T47D (cell line): ENCODE data around the gene FGGY.

Experiments
- DNase-seq, 2 experiments: peaks; one replicate each; pipeline versions ENCODE4 v3.0.0 to v3.0.0-alpha.2; 2011 to 2012; ENCODE audit warnings: low read depth in 1 of 2, low spot score in 1 of 2
- JUND ChIP-seq: IDR thresholded peaks from 2 replicates; pipeline ENCODE4 v1.6.1; 2012; ENCODE audit warnings: low read depth
- in situ Hi-C: cut with HindIII; loops from 2 replicates; pipeline ENCODE4 v1.10.0; 2016; ENCODE audit warnings: low sequenced_read_pairs, low pct_unique_long_range_greater_than_20kb

FGGY gene

DNA sequence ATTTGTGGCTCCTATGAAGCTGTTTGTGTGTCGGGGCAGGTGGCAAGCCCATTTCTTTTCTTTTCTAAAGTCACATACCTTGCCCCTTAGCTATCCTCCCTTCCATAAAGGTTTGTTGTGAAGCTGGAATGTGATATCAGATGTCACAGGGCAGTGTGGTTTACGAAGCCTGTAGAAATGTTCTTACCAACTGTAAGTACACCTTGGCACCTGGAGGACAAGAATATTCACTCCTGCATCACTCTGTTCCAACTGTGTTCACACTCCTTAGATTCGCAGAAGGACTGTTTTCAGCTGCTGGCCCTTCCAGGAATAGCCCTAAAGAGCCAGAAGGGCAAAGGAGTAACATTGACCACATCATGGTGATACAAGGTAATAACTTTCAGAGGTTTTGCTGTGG lies 176.9 kb downstream of the FGGY start:
- TF ChIP-seq JUND: no peak
- in situ Hi-C loops: no loop called here
- no peak for DNase-seq

DNA sequence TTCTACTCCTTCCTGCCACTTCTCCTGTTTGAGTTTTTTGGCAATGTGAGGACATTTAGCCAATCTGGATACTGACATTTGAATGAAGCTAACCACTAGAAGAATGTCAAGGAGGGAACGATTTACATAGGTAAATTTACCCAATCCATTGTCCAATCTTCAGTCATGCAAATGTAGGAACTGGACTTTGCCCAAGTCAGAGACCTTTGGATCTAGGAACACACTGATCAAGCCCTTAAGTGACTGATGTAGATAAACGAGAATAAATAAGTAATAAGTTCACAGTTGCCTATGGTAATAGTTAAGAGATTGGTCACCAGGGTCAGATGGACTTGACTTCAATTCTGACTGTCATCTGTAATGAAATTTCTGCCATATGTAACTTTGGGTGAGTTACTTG lies 177.6 kb downstream of the FGGY start:
- DNase-seq: no peak
- in situ Hi-C loops: no loop called here
- no peak for TF ChIP-seq JUND

DNA sequence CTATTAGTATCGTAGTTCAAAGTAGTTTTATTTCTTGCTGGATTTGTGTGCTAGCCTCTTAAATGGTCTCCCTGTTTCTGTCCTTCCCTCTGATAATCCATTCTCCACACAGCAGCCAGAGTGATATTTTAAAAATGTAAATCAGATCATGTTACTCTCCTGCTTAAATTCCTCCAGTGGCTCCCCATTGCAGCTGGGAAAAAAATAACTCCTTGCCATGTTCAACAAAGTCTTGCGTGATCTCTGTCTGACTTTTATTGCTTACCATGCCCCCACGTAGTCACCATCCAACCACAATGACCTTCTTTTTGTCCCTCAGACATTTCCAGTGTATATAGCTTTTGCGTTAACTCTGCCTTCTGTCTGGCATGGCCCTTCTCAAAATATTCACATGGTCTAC lies 178.8 kb downstream of the FGGY start:
- DNase-seq: no peak
- no peak for TF ChIP-seq JUND
- in situ Hi-C loops: no loop called here

DNA sequence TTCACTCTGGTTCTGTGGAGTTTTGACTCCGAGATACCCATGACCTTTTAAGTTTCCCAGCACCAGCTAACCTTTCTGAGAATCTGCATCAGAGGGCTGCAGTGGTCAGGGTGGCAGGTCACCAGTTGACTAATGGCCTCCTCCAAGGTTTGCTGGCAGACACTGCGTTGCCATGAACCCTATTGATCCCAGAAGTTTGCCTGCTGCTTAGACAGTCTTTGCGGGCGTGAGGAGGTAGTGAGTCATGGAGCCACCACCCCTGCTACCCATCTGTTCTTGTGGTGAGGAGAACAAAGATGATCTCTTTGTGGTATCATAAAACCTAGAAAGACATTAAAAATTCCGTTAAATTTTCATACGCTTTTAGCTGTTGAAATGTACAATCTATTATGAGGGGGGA lies 180.4 kb downstream of the FGGY start:
- DNase-seq: no peak
- in situ Hi-C loops: no loop called here
- no peak for TF ChIP-seq JUND

DNA sequence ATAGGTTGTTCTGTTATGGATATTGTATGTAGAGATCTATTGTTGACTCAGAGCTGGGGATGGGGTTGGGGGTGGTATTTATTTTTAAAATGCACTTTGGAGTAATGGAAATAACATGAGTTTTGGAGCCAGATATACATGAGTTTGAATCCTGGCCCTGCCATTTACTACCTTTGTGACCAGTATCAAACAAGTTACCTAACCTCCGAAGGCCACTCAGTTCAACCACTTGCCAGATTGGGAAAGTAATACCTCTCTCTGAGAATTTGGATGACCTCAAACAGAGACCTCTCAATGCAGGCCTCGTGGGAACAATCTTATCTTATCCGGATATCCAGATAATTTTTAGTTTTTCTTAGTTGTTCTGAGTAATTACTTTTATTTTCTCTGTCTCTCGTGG lies 181.0 kb downstream of the FGGY start:
- in situ Hi-C loops: no loop called here
- DNase-seq: no peak
- no peak for TF ChIP-seq JUND

DNA sequence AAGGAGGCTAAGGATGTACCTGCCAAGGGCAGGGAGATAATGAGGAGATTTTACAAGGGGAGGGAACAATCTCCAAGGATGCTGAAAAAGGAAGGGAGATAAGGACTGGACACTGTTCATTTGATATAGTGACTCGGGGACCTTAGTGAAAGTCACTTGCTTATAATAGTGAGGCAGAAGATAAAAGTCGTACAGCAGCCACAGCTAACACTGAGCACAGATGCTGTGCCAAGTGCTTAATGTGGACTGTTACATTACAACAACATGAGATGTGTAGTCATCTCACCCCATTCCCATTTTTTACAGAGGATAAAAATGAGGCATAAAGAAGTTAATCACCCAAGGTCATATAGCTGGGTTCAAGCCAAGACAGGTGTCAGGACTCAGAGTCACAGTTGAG lies 181.9 kb downstream of the FGGY start:
- in situ Hi-C loops: no loop called here

DNA sequence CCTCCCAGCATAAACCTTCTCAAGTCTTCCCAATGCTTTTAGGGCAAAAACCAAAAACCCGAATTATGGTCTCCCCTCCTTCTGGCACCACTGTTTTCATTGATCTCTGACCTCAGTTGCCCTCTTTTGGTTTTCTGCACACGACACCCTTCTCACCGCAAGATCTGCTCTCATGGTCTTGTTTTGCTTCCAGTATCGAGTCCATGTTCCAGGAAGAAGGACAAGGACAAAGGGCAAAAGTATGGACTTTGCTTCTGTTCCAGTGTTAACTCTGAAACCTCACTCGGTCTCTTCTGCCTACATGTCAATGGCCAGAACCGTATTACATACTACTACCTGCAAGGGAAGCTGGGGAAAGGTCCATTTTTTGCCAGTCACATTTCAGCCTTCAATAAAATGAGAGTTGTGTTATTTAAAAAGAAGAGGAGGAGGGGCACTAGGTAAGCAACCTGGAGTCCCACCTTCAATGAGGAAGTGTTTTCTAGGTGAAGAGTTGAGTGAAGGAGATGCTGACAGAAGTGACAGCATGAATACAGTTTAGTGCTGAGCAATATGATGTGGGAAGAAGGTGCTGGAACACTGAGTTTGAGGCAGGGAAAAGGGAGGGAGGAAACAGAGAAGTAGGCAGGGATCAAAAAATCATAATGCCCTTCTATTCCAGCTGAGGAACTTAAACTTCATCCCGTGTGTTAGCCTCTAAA lies 183.4 kb downstream of the FGGY start:
- no peak for DNase-seq
- TF ChIP-seq JUND: no peak
- in situ Hi-C loops: no loop called here

More for the DNA sequence above, 181.9 kb downstream of the FGGY start:
- DNase-seq: no peak
- TF ChIP-seq JUND: no peak

DNA sequence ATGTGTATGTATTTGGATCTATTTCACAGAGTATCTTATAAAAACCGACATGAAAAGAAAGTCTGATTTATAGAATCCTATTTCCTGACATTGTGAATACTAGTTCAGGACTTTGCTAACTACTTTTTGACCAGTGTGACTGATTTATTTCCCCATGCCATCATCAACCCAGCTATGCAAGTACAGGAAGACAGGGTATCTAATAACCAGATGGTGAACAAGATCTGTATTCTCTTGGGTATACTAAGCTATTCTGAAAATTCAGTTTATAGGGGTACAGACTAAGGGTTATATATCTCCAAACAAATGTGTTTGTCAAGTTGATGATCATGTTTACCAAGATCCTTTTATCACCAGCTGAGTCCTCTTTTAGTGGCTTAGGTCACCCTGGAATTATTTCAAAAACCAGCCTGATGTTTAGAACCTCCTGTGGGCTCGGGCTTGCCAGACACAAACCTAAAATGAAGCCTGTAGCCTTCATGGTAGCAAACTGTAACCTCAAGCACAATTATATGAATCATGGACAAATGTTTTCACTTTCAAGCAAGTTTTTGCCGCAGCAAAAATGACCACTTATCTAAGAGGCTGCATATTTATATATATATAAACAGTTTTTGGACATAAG lies 185.1 kb downstream of the FGGY start:
- no peak for DNase-seq
- in situ Hi-C loops: no loop called here
- TF ChIP-seq JUND: no peak

DNA sequence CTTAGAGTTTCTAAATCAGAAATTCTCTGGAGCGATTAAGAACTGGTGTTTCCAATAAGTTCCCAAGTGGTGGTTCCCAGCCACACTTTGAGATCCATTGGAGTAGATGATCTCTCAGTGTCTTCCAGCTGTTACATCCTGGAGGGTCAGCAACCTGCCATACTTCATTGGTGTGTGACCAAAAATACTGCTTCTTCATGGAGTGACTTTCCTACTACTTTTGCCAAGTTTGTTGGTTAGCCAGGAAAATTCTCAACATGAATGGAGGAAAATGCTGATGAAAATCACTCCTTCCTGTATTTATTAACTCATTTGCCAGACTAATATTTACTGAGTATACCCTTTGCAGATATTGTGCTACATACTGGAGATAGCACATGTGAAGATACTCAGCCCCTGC lies 186.1 kb downstream of the FGGY start:
- TF ChIP-seq JUND: no peak
- DNase-seq: no peak
- in situ Hi-C loops: no loop called here

DNA sequence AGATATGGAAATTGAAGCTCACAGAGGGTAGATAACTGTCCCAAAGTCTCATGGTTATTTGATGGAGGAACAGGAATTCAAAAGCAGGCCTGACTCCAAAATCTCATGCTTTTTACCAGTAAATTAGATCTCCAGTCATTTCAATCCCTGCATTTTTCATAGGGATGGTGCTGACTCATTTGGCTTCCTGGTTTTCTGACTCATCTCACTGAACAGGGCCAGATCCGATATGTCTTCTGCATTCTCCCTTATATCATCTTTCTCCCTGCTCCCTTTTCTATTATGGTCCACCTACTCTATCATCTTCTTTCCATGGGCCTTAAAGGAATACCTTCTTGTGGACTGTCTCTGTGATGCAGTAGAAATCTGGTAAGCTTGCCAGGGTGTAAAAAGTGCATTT lies 187.2 kb downstream of the FGGY start:
- TF ChIP-seq JUND: no peak
- DNase-seq: no peak
- in situ Hi-C loops: no loop called here

DNA sequence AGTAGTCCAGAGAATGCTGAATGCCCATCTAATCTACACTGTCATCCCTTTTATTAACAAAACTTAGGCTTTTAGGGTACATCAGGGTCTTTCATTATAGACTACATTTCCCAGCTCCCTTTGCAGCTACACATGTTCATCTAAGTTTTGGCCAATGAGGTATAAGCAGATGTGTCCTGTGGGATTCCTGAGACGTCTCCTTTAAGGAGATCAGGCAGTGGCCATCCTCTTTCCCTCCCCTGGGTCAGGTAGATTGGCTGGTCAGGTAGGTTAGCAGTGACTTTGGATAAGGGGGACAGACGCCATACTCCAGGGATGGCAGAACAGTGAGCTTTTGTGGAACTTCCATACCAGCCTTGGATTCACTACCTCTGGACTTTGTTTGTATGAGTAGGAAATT lies 188.3 kb downstream of the FGGY start:
- in situ Hi-C loops: no loop called here
- TF ChIP-seq JUND: no peak

DNA sequence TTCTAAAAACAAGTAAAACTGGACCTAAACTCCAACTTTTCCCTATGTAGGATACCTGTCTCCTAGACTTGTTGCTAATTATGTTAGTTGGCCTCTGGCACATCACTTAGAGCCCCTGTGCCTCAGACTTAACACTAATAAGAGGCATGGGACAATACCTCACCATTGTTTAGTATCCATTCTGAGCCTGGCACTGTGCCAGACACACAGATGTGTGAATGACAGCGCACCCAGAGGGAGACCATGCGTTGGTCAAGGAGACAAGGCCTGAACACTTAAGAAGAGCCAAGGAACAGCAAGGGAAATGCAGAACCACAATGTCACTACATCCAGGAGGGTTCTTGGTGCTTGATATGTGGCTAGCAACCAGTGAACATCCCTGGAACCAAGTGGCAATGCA lies 189.1 kb downstream of the FGGY start:
- in situ Hi-C loops: no loop called here
- DNase-seq: no peak
- no peak for TF ChIP-seq JUND

More for the DNA sequence above, 188.3 kb downstream of the FGGY start:
- no peak for DNase-seq

DNA sequence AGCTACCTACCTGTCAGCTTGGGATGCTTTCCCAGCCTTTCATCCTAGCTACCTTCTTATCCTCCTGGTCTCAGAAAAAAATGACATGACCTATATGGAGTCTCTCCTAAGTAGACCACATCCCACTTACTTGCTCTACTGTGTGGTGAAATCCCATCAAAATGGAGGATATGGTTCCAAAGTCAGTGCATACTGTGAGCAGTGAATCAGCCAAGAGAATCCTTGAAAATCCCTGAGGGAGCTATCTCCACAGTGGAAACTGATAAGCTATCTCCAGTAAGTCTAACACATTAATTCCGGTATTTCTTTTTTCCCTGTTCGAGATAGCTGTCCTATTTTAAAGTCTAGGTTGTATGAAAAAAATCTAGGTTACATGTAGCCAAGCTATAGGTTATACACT lies 189.7 kb downstream of the FGGY start:
- no peak for TF ChIP-seq JUND
- no peak for DNase-seq
- in situ Hi-C loops: no loop called here
